H7 (cell line): ENCODE data around the gene EFNA5. TPM values are rescaled to one million over a fixed set of nuclear protein-coding genes. Genes with fewer than 3 reads are reported as not detected.
A peak's percentile ranks its signal among the peaks of the same experiment; 100 is the strongest.

Source experiments
- DNase-seq: peaks from one replicate; pipeline ENCODE4 v3.0.0; 2012
- H3K27me3 ChIP-seq: 2 replicates; pipeline ENCODE4 v1.6.0; 2011; ENCODE audit warnings: mild to moderate bottlenecking, low read length; ENCODE audit not compliant: control insufficient read depth, insufficient read depth
- H3K36me3 ChIP-seq: replicated peaks from 2 replicates; pipeline ENCODE4 v1.5.1; 2011; ENCODE audit warnings: low read length; ENCODE audit not compliant: control insufficient read depth, insufficient read depth
- H3K4me3 ChIP-seq: 2 replicates; pipeline ENCODE4 v1.5.1; 2011; ENCODE audit warnings: low read depth, mild to moderate bottlenecking, control low read depth, low read length, moderate library complexity; ENCODE audit not compliant: insufficient read depth
- total RNA-seq: library from RNA; depleted of rRNA; stranded (reverse); fragments of >200 nt; shearing (Covaris generic); gene quantifications from 2 replicates; pipeline ENCODE4 v1.2.3, GENCODE V29; 2014

Gene EFNA5
- total RNA-seq, 1 experiment from 2014 or later = 5.3 TPM

- no peaks in the 10 kb centered on the region for H3K27me3 ChIP-seq
- H3K36me3 ChIP-seq = no peaks in the 10 kb centered on the region
- H3K4me3 ChIP-seq = no peak overlapping the region
- DNase-seq = no peak
Observed at GRCh38 chr5:107682533-107682932, 11.8 kb upstream of the EFNA5 start.

- H3K36me3 ChIP-seq = no peaks in the 10 kb centered on the region
- DNase-seq = no peak
- H3K27me3 ChIP-seq = no peaks in the 10 kb centered on the region
- no peak overlapping the region for H3K4me3 ChIP-seq
Observed at GRCh38 chr5:107680799-107681198, 10.1 kb upstream of the EFNA5 start.

- Histone ChIP-seq H3K36me3 (no peaks in the 10 kb centered on the region), H3K27me3 (no peaks in the 10 kb centered on the region)
- DNase-seq = no peak
Observed at GRCh38 chr5:107680099-107680498, 9.4 kb upstream of the EFNA5 start.

GRCh38 chr5:107676702-107677101, 6.0 kb upstream of the EFNA5 start:
- Histone ChIP-seq H3K36me3 (no peaks in the 10 kb centered on the region), H3K27me3 (no peaks in the 10 kb centered on the region), H3K4me3 (no peak overlapping the region)
- DNase-seq = no peak

More at GRCh38 chr5:107680099-107680498, 9.4 kb upstream of the EFNA5 start:
- no peak overlapping the region for H3K4me3 ChIP-seq

- no peak for DNase-seq
- no peak overlapping the region for H3K4me3 ChIP-seq
Observed at GRCh38 chr5:107675201-107675600, 4.5 kb upstream of the EFNA5 start.

GRCh38 chr5:107674655-107675054, 3.9 kb upstream of the EFNA5 start:
- Histone ChIP-seq H3K27me3 (peaks cover 14% of the 10 kb centered on the region), H3K4me3 (no peak overlapping the region), H3K36me3 (no peaks in the 10 kb centered on the region)
- DNase-seq = no peak

More at GRCh38 chr5:107675201-107675600, 4.5 kb upstream of the EFNA5 start:
- no peaks in the 10 kb centered on the region for H3K36me3 ChIP-seq
- peaks cover 13% of the 10 kb centered on the region for H3K27me3 ChIP-seq

- H3K27me3 ChIP-seq = peaks cover 24% of the 10 kb centered on the region
- no peaks in the 10 kb centered on the region for H3K36me3 ChIP-seq
- H3K4me3 ChIP-seq = peak overlapping the region; percentile 65
- peak; percentile 84 for DNase-seq
Observed at GRCh38 chr5:107673368-107674136, 2.8 kb upstream of the EFNA5 start.

- Histone ChIP-seq H3K27me3 (peaks cover 30% of the 10 kb centered on the region), H3K4me3 (peak overlapping the region; percentile 65), H3K36me3 (no peaks in the 10 kb centered on the region)
- DNase-seq = no peak
Observed at GRCh38 chr5:107673039-107673367, 2.3 kb upstream of the EFNA5 start.

GRCh38 chr5:107672211-107673038, 1.7 kb upstream of the EFNA5 start:
- DNase-seq = peak; percentile 91
- peaks cover 32% of the 10 kb centered on the region for H3K27me3 ChIP-seq

GRCh38 chr5:107671742-107672210, 1.0 kb upstream of the EFNA5 start:
- H3K36me3 ChIP-seq = no peaks in the 10 kb centered on the region
- peaks cover 32% of the 10 kb centered on the region for H3K27me3 ChIP-seq
- H3K4me3 ChIP-seq = peak overlapping the region; percentile 79
- DNase-seq = peak; percentile 69

More at GRCh38 chr5:107672211-107673038, 1.7 kb upstream of the EFNA5 start:
- Histone ChIP-seq H3K4me3 (peak overlapping the region; percentile 79), H3K36me3 (no peaks in the 10 kb centered on the region)

- peak; percentile 71 for DNase-seq
- H3K4me3 ChIP-seq = peak overlapping the region; percentile 79
- peaks cover 32% of the 10 kb centered on the region for H3K27me3 ChIP-seq
- H3K36me3 ChIP-seq = no peaks in the 10 kb centered on the region
Observed at GRCh38 chr5:107670087-107670931, 428 bp downstream of the EFNA5 start.

GRCh38 chr5:107669096-107670031, 1.4 kb downstream of the EFNA5 start:
- DNase-seq = peak; percentile 63
- Histone ChIP-seq H3K27me3 (peaks cover 32% of the 10 kb centered on the region), H3K36me3 (no peaks in the 10 kb centered on the region), H3K4me3 (peak overlapping the region; percentile 79)
